Keratinocyte (primary cell): ENCODE measurements around the gene CLDN5. TPM values are rescaled to one million over a fixed set of nuclear protein-coding genes. Genes with fewer than 3 reads are reported as not detected.

Experiments used
- DNase-seq: peaks from one replicate; pipeline ENCODE4 v3.0.0-alpha.2; 2011; ENCODE audit warnings: low read depth, missing footprints, low spot score
- FAIRE-seq: peaks from 2 replicates; lab custom pipeline; 2011; peaks lifted over from hg19 to GRCh38; lab: Jason Lieb, UNC
- H2AFZ ChIP-seq: 2 replicates; pipeline ENCODE4 v1.6.0; 2012; ENCODE audit warnings: low read length, control low read depth, inconsistent platforms; ENCODE audit not compliant: control insufficient read depth
- H3K27ac ChIP-seq: 2 replicates; pipeline ENCODE4 v1.5.1; 2011; ENCODE audit warnings: low read length; ENCODE audit not compliant: control insufficient read depth, insufficient read depth
- H3K27me3 ChIP-seq: 3 replicates; pipeline ENCODE4 v1.6.0; 2011; ENCODE audit warnings: low read length; ENCODE audit not compliant: control insufficient read depth, insufficient read depth; ENCODE audit errors: extremely low read depth
- H3K36me3 ChIP-seq, 2 experiments: 2 replicates in 1 of 2; 3 replicates in 1 of 2; pipeline ENCODE4 v1.5.1; 2011; ENCODE audit warnings: low read length in 2 of 2, mild to moderate bottlenecking in 1 of 2; ENCODE audit not compliant: control insufficient read depth in 2 of 2, insufficient read depth in 2 of 2; ENCODE audit errors: extremely low read depth in 1 of 2
- H3K4me1 ChIP-seq: 3 replicates; pipeline ENCODE4 v1.5.1; 2011; ENCODE audit warnings: low read length; ENCODE audit not compliant: control insufficient read depth, insufficient read depth; ENCODE audit errors: extremely low read depth
- H3K4me2 ChIP-seq: 3 replicates; pipeline ENCODE4 v1.6.0; 2011; ENCODE audit warnings: low read depth, low read length; ENCODE audit not compliant: control insufficient read depth, insufficient read depth; ENCODE audit errors: extremely low read depth
- H3K4me3 ChIP-seq, 3 experiments: fragments of 200-600 bp in 1 of 3; sonication (generic) in 1 of 3; 2 replicates in 2 of 3; 3 replicates in 1 of 3; pipeline ENCODE4 v1.5.1; 2011 to 2016; ENCODE audit warnings: low read length in 3 of 3, mild to moderate bottlenecking in 3 of 3, control low read depth in 2 of 3, inconsistent platforms in 1 of 3, low read depth in 1 of 3, mixed read lengths in 1 of 3, mixed run types in 1 of 3, moderate library complexity in 1 of 3; ENCODE audit not compliant: control insufficient read depth in 2 of 3, insufficient read depth in 2 of 3; ENCODE audit errors: extremely low read depth in 1 of 3
- H3K79me2 ChIP-seq: 2 replicates; pipeline ENCODE4 v1.6.0; 2012; ENCODE audit warnings: low read length; ENCODE audit not compliant: control insufficient read depth, insufficient read depth
- H3K9ac ChIP-seq: 3 replicates; pipeline ENCODE4 v1.6.0; 2011; ENCODE audit warnings: low read length; ENCODE audit not compliant: control insufficient read depth, insufficient read depth; ENCODE audit errors: extremely low read depth
- H3K9me1 ChIP-seq: 3 replicates; pipeline ENCODE4 v1.6.0; 2011; ENCODE audit warnings: low read length; ENCODE audit not compliant: control insufficient read depth, insufficient read depth; ENCODE audit errors: extremely low read depth
- H3K9me3 ChIP-seq: 2 replicates; pipeline ENCODE4 v1.5.1; 2012; ENCODE audit warnings: low read depth, low read length; ENCODE audit not compliant: control insufficient read depth
- H4K20me1 ChIP-seq: 3 replicates; pipeline ENCODE4 v1.6.0; 2011; ENCODE audit warnings: low read length; ENCODE audit not compliant: control insufficient read depth, insufficient read depth; ENCODE audit errors: extremely low read depth
- EZH2 ChIP-seq: IDR thresholded peaks from one replicate; pipeline ENCODE4 v1.6.1; 2012; ENCODE audit warnings: inconsistent platforms, mild to moderate bottlenecking, low read length, moderate library complexity
- dilution Hi-C: fragments of 300-500 bp; cut with MboI; formaldehyde crosslinking; loops from one replicate; pipeline ENCODE4 v1.7.0; 2020; ENCODE audit warnings: low sequenced_read_pairs; ENCODE audit not compliant: extremely low pct_ligation_motif_present
- polyA plus RNA-seq, 5 experiments: library from polyadenylated mRNA; depleted of rRNA in 3 of 5; stranded (reverse) in 3 of 5; stranded (forward) in 1 of 5; unstranded in 1 of 5; fragments of >200 nt; gene quantifications; 1 replicate in 1 of 5; 2 replicates in 3 of 5; 3 replicates in 1 of 5; pipeline versions ENCODE4 v1.2.1 to v1.2.3, GENCODE V29; 2011 to 2012; ENCODE audit warnings: missing spikeins in 2 of 5, low read depth in 1 of 5, low replicate concordance in 1 of 5
- TF ChIP-seq, protein P1 (sequence below), 3 experiments: IDR thresholded peaks in 1 of 3; conservative IDR thresholded peaks in 1 of 3; optimal IDR thresholded peaks in 1 of 3; 2 replicates in 2 of 3; 3 replicates in 1 of 3; pipeline versions ENCODE3 to v1.5.1; 2011; ENCODE audit warnings: low read length in 3 of 3, mild to moderate bottlenecking in 3 of 3, moderate library complexity in 2 of 3, control low read depth in 1 of 3, inconsistent platforms in 1 of 3; ENCODE audit not compliant: insufficient read depth in 2 of 3; ENCODE audit errors: extremely low read depth in 1 of 3

CLDN5 gene
- polyA plus RNA-seq, 1 donor (not counting 4 experiments of a cell fraction or from before 2014, with no cell fraction given) = not detected

DNA sequence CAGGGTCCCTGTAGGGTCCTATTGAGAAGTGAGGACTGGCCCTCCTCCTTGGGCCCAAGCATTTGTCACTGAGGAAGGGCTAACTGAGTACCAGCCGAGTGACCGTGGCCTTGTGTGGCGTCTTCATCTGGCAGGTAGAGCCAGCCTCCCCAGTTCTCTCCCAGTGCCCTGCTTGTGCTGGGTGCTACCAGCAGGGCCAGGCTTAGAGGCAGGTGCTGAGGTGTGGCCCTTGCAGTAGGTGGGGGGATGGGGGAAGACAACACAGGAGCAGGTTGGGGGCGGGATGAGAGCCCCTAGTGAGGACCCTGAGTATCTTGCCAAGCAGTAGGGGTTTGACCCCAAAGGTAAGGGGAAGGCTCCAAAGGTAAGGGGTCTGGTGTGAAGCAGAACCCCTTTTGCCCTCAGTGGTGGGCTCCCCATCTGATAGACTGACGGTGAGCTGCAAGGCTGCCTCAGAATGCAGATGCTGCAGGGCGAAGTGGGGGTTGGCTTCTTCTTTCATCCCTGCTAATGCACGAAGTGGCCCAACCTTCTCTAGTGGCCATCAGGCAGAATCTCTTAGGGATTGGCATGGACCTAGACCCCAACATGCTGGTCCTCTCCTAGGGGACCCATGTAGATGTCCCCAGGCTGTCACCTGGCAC, 24.9 kb downstream of the CLDN5 start:
- no peak overlapping the region for H3K27ac ChIP-seq
- no peaks in the 10 kb centered on the region for H3K9me1 ChIP-seq
- no peak overlapping the region for H3K4me3 ChIP-seq
- H3K9me3 ChIP-seq = no peaks in the 10 kb centered on the region
- FAIRE-seq (no peak), DNase-seq (no peak)
- H4K20me1 ChIP-seq = no peaks in the 10 kb centered on the region
- no peak overlapping the region for H3K9ac ChIP-seq
- no peak overlapping the region for H3K4me2 ChIP-seq
- TF ChIP-seq EZH2 = no peak
- TF ChIP-seq, protein P1, sequence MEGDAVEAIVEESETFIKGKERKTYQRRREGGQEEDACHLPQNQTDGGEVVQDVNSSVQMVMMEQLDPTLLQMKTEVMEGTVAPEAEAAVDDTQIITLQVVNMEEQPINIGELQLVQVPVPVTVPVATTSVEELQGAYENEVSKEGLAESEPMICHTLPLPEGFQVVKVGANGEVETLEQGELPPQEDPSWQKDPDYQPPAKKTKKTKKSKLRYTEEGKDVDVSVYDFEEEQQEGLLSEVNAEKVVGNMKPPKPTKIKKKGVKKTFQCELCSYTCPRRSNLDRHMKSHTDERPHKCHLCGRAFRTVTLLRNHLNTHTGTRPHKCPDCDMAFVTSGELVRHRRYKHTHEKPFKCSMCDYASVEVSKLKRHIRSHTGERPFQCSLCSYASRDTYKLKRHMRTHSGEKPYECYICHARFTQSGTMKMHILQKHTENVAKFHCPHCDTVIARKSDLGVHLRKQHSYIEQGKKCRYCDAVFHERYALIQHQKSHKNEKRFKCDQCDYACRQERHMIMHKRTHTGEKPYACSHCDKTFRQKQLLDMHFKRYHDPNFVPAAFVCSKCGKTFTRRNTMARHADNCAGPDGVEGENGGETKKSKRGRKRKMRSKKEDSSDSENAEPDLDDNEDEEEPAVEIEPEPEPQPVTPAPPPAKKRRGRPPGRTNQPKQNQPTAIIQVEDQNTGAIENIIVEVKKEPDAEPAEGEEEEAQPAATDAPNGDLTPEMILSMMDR (optimal IDR thresholded peaks at IDR 0.05 in 1 of 3, IDR thresholded peaks at IDR 0.05 in 1 of 3, conservative IDR thresholded peaks at IDR 0.05 in 1 of 3; ENCODE audit: extremely low read depth in 1 of 3, insufficient read depth in 2 of 3, low read length in 3 of 3) = no peak
- H3K27me3 ChIP-seq = no peaks in the 10 kb centered on the region
- no peaks in the 10 kb centered on the region for H3K4me1 ChIP-seq
- dilution Hi-C loops = no loop called here
- no peaks in the 10 kb centered on the region for H3K79me2 ChIP-seq
- H3K36me3 ChIP-seq = peaks cover 0 to 2% of the 10 kb centered on the region in 2 experiments
- no peak overlapping the region for H2AFZ ChIP-seq

DNA sequence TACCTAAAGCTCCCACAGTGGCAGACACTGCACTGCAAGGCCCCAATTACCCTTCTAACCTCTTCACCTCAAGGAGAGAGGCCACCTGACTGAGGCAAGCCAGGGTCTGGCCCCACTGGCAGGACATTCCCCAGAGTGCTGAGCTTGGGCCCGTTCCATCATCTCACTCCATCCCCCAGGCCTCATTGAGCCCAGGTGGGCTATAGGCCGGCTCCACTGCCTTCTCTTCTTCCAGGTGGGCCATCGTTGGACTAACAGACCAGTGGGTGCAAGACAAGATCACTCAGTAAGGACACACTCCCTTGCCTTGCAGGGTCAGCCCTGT, 25.4 kb downstream of the CLDN5 start:
- H3K9ac ChIP-seq = no peak overlapping the region
- FAIRE-seq (no peak), DNase-seq (no peak)
- H3K9me3 ChIP-seq = no peaks in the 10 kb centered on the region
- H3K27ac ChIP-seq = no peak overlapping the region
- no peaks in the 10 kb centered on the region for H3K4me1 ChIP-seq
- peaks cover 0 to 2% of the 10 kb centered on the region in 2 experiments for H3K36me3 ChIP-seq
- H2AFZ ChIP-seq = no peak overlapping the region
- H3K4me2 ChIP-seq = no peak overlapping the region
- no peaks in the 10 kb centered on the region for H3K79me2 ChIP-seq
- no peaks in the 10 kb centered on the region for H3K9me1 ChIP-seq
- H3K27me3 ChIP-seq = no peaks in the 10 kb centered on the region
- dilution Hi-C loops = no loop called here
- TF ChIP-seq EZH2 = no peak
- TF ChIP-seq, protein P1 (optimal IDR thresholded peaks at IDR 0.05 in 1 of 3, IDR thresholded peaks at IDR 0.05 in 1 of 3, conservative IDR thresholded peaks at IDR 0.05 in 1 of 3; ENCODE audit: extremely low read depth in 1 of 3, insufficient read depth in 2 of 3, low read length in 3 of 3) = no peak
- no peak overlapping the region for H3K4me3 ChIP-seq
- no peaks in the 10 kb centered on the region for H4K20me1 ChIP-seq
